HT-29 (cell line): Measurements from ENCODE around the gene TBC1D7. TPM values are rescaled to one million over a fixed set of nuclear protein-coding genes. Genes with fewer than 3 reads are reported as not detected.
A peak's percentile ranks its signal among the peaks of the same experiment; 100 is the strongest.

Experiments
- DNase-seq: peaks from one replicate; pipeline ENCODE4 v3.0.0-alpha.2; 2015; ENCODE audit warnings: low spot score
- total RNA-seq: library from RNA; depleted of rRNA; stranded (reverse); fragments of >200 nt; shearing (Covaris generic); gene quantifications from 2 replicates; pipeline ENCODE4 v1.2.3, GENCODE V29; 2014; rRNA removed

Gene TBC1D7
- total RNA-seq = 12.9 and 13.1 TPM in 2 replicates

DNA sequence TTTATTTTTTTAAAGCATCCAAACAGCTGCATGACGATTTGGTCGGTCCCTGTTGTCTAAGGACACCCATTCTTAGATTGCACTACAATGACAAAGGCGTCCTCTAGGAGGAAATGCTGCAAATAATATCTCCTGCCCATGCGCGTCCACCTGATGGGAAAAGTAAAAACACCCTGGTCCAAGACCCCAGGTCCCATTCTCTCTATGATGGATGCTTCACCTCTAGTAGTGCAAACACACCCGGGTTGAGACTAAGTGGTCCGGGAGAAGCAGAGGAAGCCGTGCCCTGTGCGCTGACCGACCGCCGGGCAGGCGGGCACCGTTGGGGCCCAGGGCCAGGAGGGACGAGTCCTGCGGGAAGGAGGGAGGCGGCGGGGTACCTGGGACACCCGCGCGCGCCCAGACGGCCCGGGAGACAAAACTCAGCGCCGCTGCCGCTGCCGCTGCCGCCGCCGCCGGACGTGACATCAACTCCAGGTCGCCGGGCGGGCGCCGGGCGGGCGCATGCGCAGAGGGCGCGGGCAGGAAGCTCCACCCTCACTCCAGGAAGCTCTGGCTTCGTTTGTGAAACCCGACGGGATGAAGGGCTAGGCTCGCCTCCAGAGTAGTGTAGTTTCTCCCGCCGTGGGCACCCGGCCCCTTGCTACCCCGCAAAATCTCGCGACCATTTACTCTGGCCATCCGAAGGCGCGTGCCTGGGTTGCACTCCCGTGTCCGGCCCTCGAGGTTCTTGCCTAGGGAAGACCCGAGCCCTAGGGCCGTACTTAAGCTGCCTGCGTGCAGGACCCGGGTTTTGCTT lies at the start of gene TBC1D7:
TBC1D7 (minus strand) TSS at position 462 of the 799 bp plus-strand sequence. CDS start 1,639 bp downstream, outside the sequence.
- peak; percentile 92 for DNase-seq

DNA sequence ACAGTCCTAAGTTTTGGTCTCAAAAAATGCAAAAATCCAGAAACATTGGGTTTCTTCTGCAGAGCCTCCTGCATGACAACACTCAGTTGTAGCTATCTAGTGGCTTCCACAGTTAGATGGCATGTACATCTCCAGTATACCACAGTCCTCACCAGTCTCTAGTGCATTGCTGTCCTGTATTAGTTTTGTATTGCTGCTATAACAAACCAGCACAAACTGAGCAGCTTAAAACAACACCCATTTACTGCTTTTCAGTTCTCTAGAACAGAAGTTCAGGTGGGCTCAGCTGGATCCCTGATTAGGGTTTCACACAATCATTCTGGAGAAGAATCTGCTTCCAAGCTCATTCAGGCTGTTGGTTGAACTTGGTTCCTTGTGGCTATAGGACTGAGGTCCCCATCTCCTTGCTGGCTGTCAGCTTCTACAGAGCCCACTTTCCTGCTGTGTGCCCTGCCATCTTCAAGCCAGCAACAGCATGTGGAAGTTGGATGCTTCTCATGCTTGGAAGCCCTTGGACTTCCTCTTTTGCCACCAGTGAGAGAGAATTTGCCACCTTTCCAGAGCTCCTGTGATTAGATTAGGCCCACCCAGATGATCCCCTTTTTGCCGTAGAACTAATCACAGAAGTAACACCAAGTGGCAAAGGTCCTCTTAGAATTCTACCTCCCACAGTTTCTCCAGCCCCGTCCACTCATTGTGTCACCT lies 48.9 kb upstream of the TBC1D7 start:
- no peak for DNase-seq

DNA sequence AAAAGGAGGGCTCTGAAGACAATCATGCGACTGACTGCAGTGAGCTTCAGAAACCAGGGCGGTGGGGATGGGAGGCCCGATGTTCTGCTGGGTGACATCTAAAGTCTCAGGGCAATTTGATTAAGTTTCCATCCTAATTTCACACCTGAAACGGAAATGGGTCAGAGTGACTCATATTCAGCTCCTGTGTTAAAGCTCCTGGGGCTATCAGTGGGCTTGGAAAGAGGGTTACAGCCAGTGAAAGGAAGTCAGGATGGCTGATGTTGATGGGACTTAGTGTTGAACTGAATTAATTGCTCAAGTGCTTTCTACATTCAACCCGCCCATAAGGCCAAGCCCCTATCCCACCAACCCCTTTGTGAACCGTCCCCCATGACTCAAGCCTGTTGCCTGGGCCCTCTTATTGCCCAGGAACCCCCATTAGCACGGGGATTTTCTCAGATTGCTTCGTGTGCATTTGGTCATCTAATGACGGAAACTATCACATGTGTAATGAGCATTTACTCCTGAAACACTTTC lies 47.1 kb upstream of the TBC1D7 start:
- no peak for DNase-seq

DNA sequence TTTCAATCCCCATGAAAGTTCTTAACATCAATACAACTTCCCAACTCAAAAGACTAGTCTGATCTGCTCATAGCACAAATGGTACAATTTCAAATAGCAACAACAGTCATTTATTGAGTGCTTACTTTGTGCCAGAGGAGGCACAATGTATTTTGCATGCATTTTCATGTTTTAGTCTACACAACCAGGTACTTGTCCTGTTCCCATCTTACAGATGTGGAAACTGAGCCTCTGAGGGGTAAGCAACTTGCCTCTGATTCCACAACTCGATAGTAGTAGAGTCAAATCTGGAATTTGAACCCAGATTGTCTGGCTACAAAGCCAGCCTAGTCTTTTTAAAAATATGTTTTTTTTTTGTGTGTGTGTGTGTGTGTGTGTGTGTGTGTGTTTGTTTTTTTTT lies 45.6 kb upstream of the TBC1D7 start:
- DNase-seq = no peak

DNA sequence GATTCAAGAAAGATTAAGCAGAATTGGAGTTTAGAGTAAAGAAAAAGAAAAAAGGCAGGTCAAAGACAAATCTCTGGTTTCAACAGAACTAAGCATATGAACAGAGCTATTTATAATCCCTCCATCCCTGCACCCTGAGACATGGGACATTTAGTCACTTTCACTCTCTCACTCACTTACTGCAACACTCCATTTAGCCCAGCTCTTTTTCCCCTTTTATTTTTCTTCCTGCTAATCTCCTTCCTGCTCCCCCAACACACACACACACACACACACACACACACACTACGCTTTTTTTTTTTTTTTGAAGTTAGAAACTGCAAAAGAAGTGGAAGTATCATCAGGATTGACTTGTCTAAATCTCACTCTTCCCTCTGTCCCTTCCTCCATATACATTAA lies 45.1 kb upstream of the TBC1D7 start:
- DNase-seq = no peak

DNA sequence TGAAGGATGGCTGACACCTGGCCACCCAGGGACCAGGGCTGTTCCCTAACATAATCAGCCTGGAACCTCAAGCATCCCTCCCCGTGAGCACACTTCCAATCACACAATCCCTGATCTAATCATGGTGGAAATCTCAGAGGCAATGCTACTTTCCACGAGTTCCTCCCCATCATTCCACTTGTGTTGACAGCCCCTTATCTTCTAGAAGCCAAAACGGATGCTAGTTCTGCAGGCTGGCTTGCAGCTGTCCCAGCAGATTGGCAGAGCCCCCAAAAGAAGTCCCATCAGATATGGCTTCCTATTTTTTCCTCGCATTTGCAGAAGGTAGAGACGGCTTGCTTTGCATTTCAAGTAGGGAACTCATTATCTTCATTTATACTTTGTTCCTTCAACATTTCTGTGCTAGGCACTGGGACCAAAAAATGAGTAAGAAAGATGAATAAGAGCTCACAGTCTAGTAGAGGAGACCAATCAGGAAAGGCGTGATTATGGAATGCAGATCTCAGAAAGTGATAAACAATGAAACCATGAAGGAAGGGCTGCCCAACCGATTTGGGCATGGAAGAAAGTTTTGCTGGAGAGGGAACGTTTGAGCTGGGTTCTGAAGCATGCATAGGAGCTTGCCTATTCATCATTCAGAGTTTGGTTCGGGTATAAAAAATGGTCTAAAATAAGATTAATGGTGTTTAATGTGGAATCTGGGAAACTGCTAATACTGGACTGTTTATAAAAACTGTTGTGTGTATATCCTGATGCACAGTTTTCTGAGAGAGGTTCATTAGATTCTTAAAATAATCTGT lies 44.6 kb upstream of the TBC1D7 start:
- no peak for DNase-seq

DNA sequence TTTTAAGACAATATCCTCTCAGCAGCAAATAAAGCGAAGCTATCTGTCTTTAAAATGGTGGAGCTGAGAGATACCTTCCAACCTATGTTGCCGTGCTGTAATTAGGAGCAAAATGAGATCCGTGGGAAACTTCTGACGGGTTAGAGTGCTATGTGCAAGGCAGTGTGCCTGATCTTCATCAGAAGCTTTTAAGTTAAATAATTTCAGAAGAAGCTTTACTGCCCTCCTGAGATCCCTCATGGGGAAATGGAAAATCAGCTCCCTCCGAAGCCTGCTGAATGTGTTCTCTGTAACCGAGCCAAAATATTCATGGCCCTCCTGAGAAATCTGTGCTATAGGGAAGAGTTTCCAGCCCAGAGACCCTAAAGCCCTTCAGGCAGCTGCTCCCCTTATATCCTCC lies 43.7 kb upstream of the TBC1D7 start:
- no peak for DNase-seq

DNA sequence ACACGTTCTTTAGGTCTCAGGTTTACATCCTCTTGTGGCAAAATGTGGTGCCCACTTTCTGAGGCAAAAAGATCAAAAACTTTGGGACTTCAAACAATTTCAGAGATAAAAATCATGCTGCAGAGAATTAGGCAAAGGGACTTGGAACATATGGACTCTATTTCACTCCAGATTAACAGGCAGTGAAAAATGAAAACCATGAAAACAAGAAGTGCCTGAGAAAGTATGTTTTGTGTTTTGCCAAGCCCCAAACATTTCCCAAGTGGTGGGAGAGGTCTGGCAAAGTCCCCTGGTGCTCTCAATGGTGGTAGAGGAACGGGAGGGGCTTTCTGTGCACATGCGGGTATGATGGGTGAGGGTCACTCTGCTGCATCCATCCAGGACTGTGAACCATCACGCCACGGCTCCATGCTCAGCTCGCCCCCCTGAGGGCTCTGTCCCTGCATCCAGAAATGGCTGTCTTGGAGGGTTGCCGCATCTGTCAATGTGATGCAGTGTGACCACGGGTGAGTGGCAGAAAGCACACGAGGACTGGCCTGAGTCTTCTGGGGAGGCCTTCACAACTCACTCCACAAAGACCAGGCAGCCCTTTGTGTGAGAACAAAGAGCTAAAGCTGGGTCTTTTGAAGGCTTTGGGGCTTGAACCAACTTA lies 43.2 kb upstream of the TBC1D7 start:
- DNase-seq = no peak

DNA sequence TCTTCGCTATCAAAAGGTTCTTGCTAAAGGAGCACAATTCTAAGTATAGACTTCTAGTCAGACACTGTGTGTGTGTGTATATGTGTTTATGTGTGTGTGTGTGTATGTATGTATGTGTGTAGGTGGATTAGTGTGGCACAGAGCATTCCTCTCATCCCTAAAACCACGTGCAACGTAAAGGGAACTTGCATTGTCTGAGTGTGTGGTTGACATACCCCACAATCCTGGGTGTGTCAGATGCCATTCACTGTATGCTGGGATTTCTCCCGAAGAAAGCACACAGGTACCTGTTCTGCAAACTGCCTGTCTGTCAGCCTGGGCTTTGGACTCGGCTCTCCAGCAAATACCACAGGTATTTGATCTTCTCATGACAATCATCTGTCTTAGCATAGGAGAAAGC lies 42.3 kb upstream of the TBC1D7 start:
- DNase-seq = no peak

- DNase-seq = no peak
These were observed 41.3 kb upstream of the TBC1D7 start for GRCh38 chr6:13369591-13369990.

GRCh38 chr6:13368731-13369115 lies 40.4 kb upstream of the TBC1D7 start:
- no peak for DNase-seq

DNA sequence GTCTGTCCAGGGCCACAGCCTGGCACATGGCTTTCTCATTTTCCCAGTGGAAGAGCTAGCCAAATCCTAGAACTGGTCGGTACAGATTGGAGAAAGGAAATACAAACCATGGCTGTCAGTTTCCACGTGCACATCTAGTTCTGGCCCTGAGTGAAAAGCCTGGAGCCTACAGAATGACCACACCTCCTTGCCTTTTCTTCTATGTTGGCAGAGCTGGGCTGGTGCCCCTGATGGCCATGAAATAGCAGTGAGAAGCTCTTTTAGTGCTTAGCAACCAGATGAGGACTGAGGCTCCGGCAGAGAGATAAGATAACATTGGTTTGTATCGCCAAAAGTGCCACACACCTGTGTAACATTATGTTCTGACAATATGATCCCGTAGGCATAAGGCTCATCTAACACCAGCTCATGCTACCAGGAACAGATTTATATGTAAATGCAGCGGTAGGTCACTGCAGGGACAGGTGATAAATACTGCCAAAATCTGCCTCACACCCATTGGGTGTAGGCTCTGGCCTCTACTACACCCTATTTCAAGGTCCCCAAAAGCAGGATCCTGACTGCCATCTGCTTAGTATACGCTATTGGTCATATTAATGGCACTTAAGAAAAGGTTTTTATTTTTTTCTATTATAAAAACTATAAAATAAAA lies 39.9 kb upstream of the TBC1D7 start:
- DNase-seq = no peak

DNA sequence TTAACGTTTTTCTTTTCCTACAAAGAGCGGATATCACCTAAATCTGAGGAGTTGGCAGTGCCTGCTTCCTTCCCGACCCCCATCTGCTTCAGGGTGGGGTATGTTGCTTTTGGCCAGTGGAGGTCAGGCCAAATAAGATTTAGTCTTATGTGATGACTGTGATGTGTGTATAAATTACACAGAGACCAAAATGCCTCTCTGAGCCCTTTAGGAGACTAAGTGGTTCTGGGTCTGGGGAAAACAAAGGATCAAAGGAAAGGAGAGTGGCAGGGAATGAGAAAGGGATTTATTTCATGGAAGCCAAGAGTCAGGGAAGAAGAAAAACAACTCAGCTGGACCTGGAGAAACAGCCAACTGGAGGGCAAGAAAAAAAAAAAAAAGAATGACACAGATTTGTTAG lies 39.1 kb upstream of the TBC1D7 start:
- no peak for DNase-seq

DNA sequence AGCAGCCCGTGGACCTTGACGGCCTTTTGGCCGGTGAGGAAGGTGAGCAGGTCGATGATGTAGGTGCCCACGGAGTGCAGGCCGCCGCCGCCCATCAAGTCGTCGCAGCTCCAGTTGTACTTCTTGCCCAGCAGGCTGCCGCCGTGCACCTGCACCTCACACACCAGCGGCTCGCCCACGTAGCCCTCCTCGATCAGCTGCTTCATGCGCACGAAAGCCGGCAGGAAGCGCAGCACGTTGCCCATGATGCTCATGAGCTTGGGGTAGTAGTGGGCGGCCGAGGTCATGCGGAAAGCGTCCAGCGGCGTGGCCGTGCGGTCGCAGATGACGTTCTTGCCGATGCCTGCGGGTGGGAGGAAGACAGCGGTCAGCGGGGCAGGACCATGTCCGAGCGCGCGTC lies 37.0 kb upstream of the TBC1D7 start:
- DNase-seq = no peak

- DNase-seq = no peak
These were observed 36.5 kb upstream of the TBC1D7 start for GRCh38 chr6:13364842-13365241.

GRCh38 chr6:13362412-13362811 lies 34.1 kb upstream of the TBC1D7 start:
- DNase-seq = no peak

GRCh38 chr6:13360671-13361540 lies 32.6 kb upstream of the TBC1D7 start:
- DNase-seq = no peak

DNA sequence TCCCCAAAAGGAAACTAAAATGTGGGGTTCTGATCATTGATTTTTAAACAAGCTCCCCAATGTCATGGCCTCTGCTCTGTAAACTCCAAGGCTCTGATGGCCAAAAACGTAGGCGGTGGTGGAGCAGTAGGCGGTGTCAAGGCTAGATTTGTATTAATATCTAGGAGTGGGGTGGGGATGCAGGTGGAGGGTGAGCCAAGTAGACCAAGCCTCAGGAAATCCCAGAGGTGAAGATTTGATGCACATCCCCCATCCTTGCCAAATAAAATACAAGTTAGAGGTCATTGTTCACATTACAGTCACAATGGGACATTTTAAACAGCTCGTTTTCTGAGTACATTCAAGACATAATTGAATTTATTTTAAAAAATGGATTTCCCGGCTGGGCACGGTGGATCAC lies 30.9 kb upstream of the TBC1D7 start:
- DNase-seq = no peak

DNA sequence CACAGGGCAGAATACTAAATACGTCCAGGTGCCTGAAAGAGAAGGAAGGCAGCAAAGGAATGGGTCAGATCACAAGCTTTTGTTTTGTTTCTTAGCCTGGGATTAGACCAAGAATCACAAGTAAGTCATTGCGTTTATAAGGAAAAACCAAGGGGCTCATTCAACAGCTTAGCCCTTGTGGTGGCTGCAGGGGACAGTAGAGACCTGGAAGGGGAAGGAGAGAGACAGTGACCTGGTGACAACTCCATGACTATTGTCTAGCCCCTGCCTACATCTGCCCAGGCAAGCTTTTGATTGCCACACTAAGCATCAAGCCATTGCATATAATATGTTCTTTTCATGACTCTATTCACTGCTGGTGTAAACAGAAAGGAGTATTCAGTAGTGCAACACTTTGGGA lies 30.2 kb upstream of the TBC1D7 start:
- DNase-seq = no peak

GRCh38 chr6:13357551-13358075 lies 29.3 kb upstream of the TBC1D7 start:
- no peak for DNase-seq
